H1 (cell line): ENCODE results near the gene FANCM. TPM values are rescaled to one million over a fixed set of nuclear protein-coding genes. Genes with fewer than 3 reads are reported as not detected.

ENCODE experiments used
- CTCF ChIA-PET: fragments of 300-600 bp; sonication (Branson Sonifier 250); formaldehyde crosslinking; loops from one replicate; lab custom pipeline; 2021; ENCODE audit not compliant: partially characterized antibody; lab: Charles Lee
- POLR2A ChIA-PET: fragments of 300-600 bp; sonication (Branson Sonifier 250); formaldehyde crosslinking; loops from one replicate; lab custom pipeline; 2021; ENCODE audit warnings: inconsistent platforms; ENCODE audit not compliant: partially characterized antibody; lab: Charles Lee
- DNase-seq, 2 experiments: peaks; one replicate each; pipeline versions ENCODE4 v3.0.0 to v3.0.0-alpha.2; 2010 to 2022; ENCODE audit warnings: low spot score in 2 of 2, low read depth in 1 of 2, mixed read lengths in 1 of 2
- FAIRE-seq: peaks from 2 replicates; lab custom pipeline; 2011; peaks lifted over from hg19 to GRCh38; lab: Jason Lieb, UNC
- H2AFZ ChIP-seq: 2 replicates; pipeline ENCODE4 v1.8.1; 2012; ENCODE audit warnings: low read length, inconsistent platforms
- H2AK5ac ChIP-seq: 2 replicates; pipeline ENCODE4 v1.6.1; 2013; ENCODE audit warnings: low read depth, low read length
- H2BK120ac ChIP-seq: replicated peaks from 2 replicates; pipeline ENCODE3; 2013; ENCODE audit warnings: low read depth, low read length, inconsistent platforms
- H2BK12ac ChIP-seq: 2 replicates; pipeline ENCODE4 v1.6.1; 2013; ENCODE audit warnings: low read depth, low read length
- H2BK15ac ChIP-seq: 2 replicates; pipeline ENCODE4 v1.6.1; 2013; ENCODE audit warnings: low read length
- H2BK20ac ChIP-seq: 2 replicates; pipeline ENCODE4 v1.6.1; 2013; ENCODE audit warnings: low read length
- H2BK5ac ChIP-seq: 2 replicates; pipeline ENCODE4 v1.6.1; 2013; ENCODE audit warnings: low read depth, low read length
- H3K14ac ChIP-seq: 2 replicates; pipeline ENCODE4 v1.6.1; 2013; ENCODE audit warnings: inconsistent platforms; ENCODE audit not compliant: insufficient read length
- H3K18ac ChIP-seq: 2 replicates; pipeline ENCODE4 v1.6.1; 2013; ENCODE audit warnings: low read length; ENCODE audit errors: extremely low read depth
- H3K23ac ChIP-seq: 2 replicates; pipeline ENCODE4 v1.6.1; 2013; ENCODE audit warnings: inconsistent platforms; ENCODE audit not compliant: insufficient read length
- H3K23me2 ChIP-seq: 2 replicates; pipeline ENCODE4 v1.6.1; 2013; ENCODE audit warnings: low read depth, low read length
- H3K27ac ChIP-seq: 2 replicates; pipeline ENCODE4 v1.6.1; 2011; ENCODE audit warnings: low read depth, low read length, inconsistent platforms
- H3K27me3 ChIP-seq, 4 experiments: replicated peaks in 1 of 4; 1 replicate in 1 of 4; 2 replicates in 3 of 4; pipeline versions ENCODE4 v1.6.1 to v1.8.1; 2011 to 2013; ENCODE audit warnings: low read length in 3 of 4, mild to moderate bottlenecking in 3 of 4, inconsistent platforms in 2 of 4, mixed read lengths in 2 of 4, moderate library complexity in 1 of 4; ENCODE audit not compliant: control insufficient read depth in 3 of 4, insufficient read depth in 3 of 4; ENCODE audit errors: extremely low read depth in 1 of 4
- H3K36me3 ChIP-seq, 4 experiments: 2 replicates each; pipeline versions ENCODE4 v1.6.1 to v1.8.1; 2011 to 2013; ENCODE audit warnings: mild to moderate bottlenecking in 4 of 4, low read length in 3 of 4, moderate library complexity in 2 of 4, control low read depth in 1 of 4, inconsistent platforms in 1 of 4; ENCODE audit not compliant: insufficient read depth in 4 of 4, control insufficient read depth in 2 of 4
- H3K4ac ChIP-seq: replicated peaks from 2 replicates; pipeline ENCODE3; 2013; ENCODE audit warnings: low read length, low read depth, mixed read lengths, inconsistent platforms; ENCODE audit not compliant: insufficient read length
- H3K4me1 ChIP-seq, 4 experiments: replicated peaks in 1 of 4; 1 replicate in 1 of 4; 2 replicates in 3 of 4; pipeline versions ENCODE4 v1.6.1 to v1.8.1; 2011 to 2013; ENCODE audit warnings: low read length in 3 of 4, inconsistent platforms in 2 of 4, mixed read lengths in 1 of 4; ENCODE audit not compliant: insufficient read depth in 4 of 4, control insufficient read depth in 3 of 4
- H3K4me2 ChIP-seq, 2 experiments: 2 replicates each; pipeline versions ENCODE4 v1.6.1 to v1.8.1; 2011 to 2013; ENCODE audit warnings: low read depth in 2 of 2, low read length in 2 of 2, control low read depth in 1 of 2, inconsistent platforms in 1 of 2, mild to moderate bottlenecking in 1 of 2; ENCODE audit not compliant: insufficient read depth in 1 of 2
- H3K4me3 ChIP-seq, 4 experiments: fragments of 200-600, 300-600 bp in 1 of 4; sonication (generic), shearing (Covaris generic), sonication (Bioruptor Twin) in 1 of 4; 2 replicates each; pipeline versions ENCODE4 v1.5.1 to v1.8.1; 2011 to 2016; ENCODE audit warnings: low read length in 4 of 4, low read depth in 3 of 4, control low read depth in 2 of 4, inconsistent platforms in 2 of 4, mild to moderate bottlenecking in 2 of 4, mixed read lengths in 1 of 4, moderate library complexity in 1 of 4; ENCODE audit not compliant: insufficient read depth in 2 of 4; ENCODE audit errors: extremely low read depth in 1 of 4
- H3K56ac ChIP-seq: replicated peaks from 2 replicates; pipeline ENCODE3; 2013; ENCODE audit warnings: low read depth, mild to moderate bottlenecking, mixed read lengths, low read length, inconsistent platforms; ENCODE audit not compliant: insufficient read length
- H3K79me1 ChIP-seq: 2 replicates; pipeline ENCODE4 v1.6.1; 2013; ENCODE audit warnings: low read depth, low read length, control low read depth
- H3K79me2 ChIP-seq, 2 experiments: 2 replicates each; pipeline versions ENCODE4 v1.6.1 to v1.8.1; 2012 to 2013; ENCODE audit warnings: low read length in 2 of 2, mild to moderate bottlenecking in 2 of 2, inconsistent platforms in 1 of 2; ENCODE audit not compliant: insufficient read depth in 2 of 2, control insufficient read depth in 1 of 2
- H3K9ac ChIP-seq, 4 experiments: replicated peaks in 1 of 4; 1 replicate in 1 of 4; 2 replicates in 3 of 4; pipeline versions ENCODE4 v1.6.1 to v1.8.1; 2011 to 2013; ENCODE audit warnings: low read depth in 3 of 4, low read length in 3 of 4, control low read depth in 2 of 4, mild to moderate bottlenecking in 2 of 4, moderate library complexity in 2 of 4, inconsistent platforms in 1 of 4; ENCODE audit errors: extremely low read depth in 1 of 4
- H3K9me3 ChIP-seq, 2 experiments: 2 replicates each; pipeline versions ENCODE4 v1.6.1 to v1.8.1; 2012 to 2013; ENCODE audit warnings: mild to moderate bottlenecking in 2 of 2, moderate library complexity in 2 of 2, control low read depth in 1 of 2, inconsistent platforms in 1 of 2, low read depth in 1 of 2, low read length in 1 of 2, mixed read lengths in 1 of 2; ENCODE audit not compliant: insufficient read depth in 2 of 2
- H4K20me1 ChIP-seq, 2 experiments: replicated peaks in 1 of 2; 2 replicates each; pipeline versions ENCODE3 to v1.8.1; 2011 to 2013; ENCODE audit warnings: inconsistent platforms in 2 of 2, low read length in 2 of 2, mild to moderate bottlenecking in 1 of 2; ENCODE audit not compliant: insufficient read depth in 2 of 2, control insufficient read depth in 1 of 2
- H4K5ac ChIP-seq: 2 replicates; pipeline ENCODE4 v1.6.1; 2013; ENCODE audit warnings: low read length, low read depth, mixed read lengths, inconsistent platforms; ENCODE audit not compliant: insufficient read length
- H4K8ac ChIP-seq: 2 replicates; pipeline ENCODE4 v1.8.0; 2013; ENCODE audit warnings: mild to moderate bottlenecking, moderate library complexity, low read length, inconsistent platforms; ENCODE audit not compliant: insufficient read depth; ENCODE audit errors: extremely low read depth
- H4K91ac ChIP-seq: replicated peaks from 2 replicates; pipeline ENCODE3; 2013; ENCODE audit warnings: low read length, mixed read lengths, inconsistent platforms; ENCODE audit not compliant: insufficient read length
- CEBPB ChIP-seq: IDR thresholded peaks from 2 replicates; pipeline ENCODE4 v1.6.1; 2012; ENCODE audit warnings: low read depth, low read length
- CHD1 ChIP-seq: IDR thresholded peaks from 2 replicates; pipeline ENCODE4 v1.6.1; 2012; ENCODE audit warnings: low read depth, low read length, improper control_type of control experiment
- KDM1A ChIP-seq: fragments of 200-600, 300-600 bp; sonication (generic); IDR thresholded peaks from 2 replicates; pipeline ENCODE4 v1.7.1; 2016; ENCODE audit warnings: mild to moderate bottlenecking, low read length, borderline replicate concordance
- POU5F1 ChIP-seq: IDR thresholded peaks from 2 replicates; pipeline ENCODE4 v1.6.1; 2011; ENCODE audit warnings: low read depth, mild to moderate bottlenecking, low read length, moderate library complexity
- RBBP5 ChIP-seq: IDR thresholded peaks from 2 replicates; pipeline ENCODE4 v1.7.1; 2012; ENCODE audit warnings: low read depth, mild to moderate bottlenecking, inconsistent platforms, low read length, moderate library complexity, borderline replicate concordance
- RNF2 ChIP-seq: fragments of 200-900, 300-1000 bp; sonication (generic); IDR thresholded peaks from 2 replicates; pipeline ENCODE4 v1.7.1; 2016; ENCODE audit warnings: borderline replicate concordance, low read depth, mild to moderate bottlenecking, antibody characterized with exemption, low read length; ENCODE audit not compliant: poor library complexity, severe bottlenecking; ENCODE audit errors: missing control alignments
- SP1 ChIP-seq: IDR thresholded peaks from 2 replicates; pipeline ENCODE4 v1.6.1; 2011; ENCODE audit warnings: low read depth, low read length
- SP2 ChIP-seq: IDR thresholded peaks from 2 replicates; pipeline ENCODE4 v1.6.1; 2012; ENCODE audit warnings: mild to moderate bottlenecking, low read length, inconsistent platforms
- YY1 ChIP-seq: IDR thresholded peaks from 2 replicates; pipeline ENCODE4 v1.6.1; 2011; ENCODE audit warnings: low read depth, mild to moderate bottlenecking, low read length
- WGBS, 2 experiments: shearing (Covaris generic) in 1 of 2; methylation state at CpG; one replicate each; pipeline versions ENCODE4 v1.1.6 to v1.1.7; 2013 to 2015; ENCODE audit warnings: low lambda C conversion rate in 2 of 2, mixed read lengths in 2 of 2, inconsistent platforms in 1 of 2, low coverage in 1 of 2, missing lambda C conversion rate in 1 of 2; ENCODE audit not compliant: insufficient replicate concordance in 2 of 2, insufficient coverage in 1 of 2, insufficient read length in 1 of 2; ENCODE audit errors: extremely low coverage in 1 of 2, missing lambda C conversion rate in 1 of 2; 5-methylcytosine and 5-hydroxymethylcytosine counted together
- long read RNA-seq, 2 experiments: library from RNA in 1 of 2; library from capped mRNA in 1 of 2; stranded (forward); transcript quantifications; one replicate each; pipeline ENCODE4 v2.0.0, GENCODE V29; 2021; ENCODE audit warnings: inconsistent platforms in 1 of 2
- polyA minus RNA-seq, 3 experiments: library from RNA; depleted of rRNA, polyadenylated mRNA; stranded (reverse); fragments of >200 nt; gene quantifications; 1 replicate in 2 of 3; 2 replicates in 1 of 3; pipeline ENCODE4 v1.2.3, GENCODE V29; 2011
- polyA plus RNA-seq, 7 experiments: library from polyadenylated mRNA; depleted of rRNA in 3 of 7; stranded (reverse) in 5 of 7; unstranded in 2 of 7; fragments of >200 nt in 5 of 7; fragments of 200-250 nt in 2 of 7; gene quantifications; 1 replicate in 5 of 7; 2 replicates in 1 of 7; 4 replicates in 1 of 7; pipeline versions ENCODE4 v1.2.1 to v1.2.3, GENCODE V29; 2011 to 2013; ENCODE audit warnings: missing spikeins in 2 of 7, mixed read lengths in 2 of 7
- total RNA-seq: library from RNA; stranded (reverse); fragmentation: NEBNext Ultra II Directional; extraction: Animal tissue kit (Norgen Biotek cat#: 25700); gene quantifications from 2 replicates; pipeline ENCODE4 v1.2.1, GENCODE V29; 2021

The FANCM gene
- 10.5 and 12.5 TPM in 2 replicates for total RNA-seq
- 2.3 and 3.2 TPM in 2 replicates for polyA plus RNA-seq (2011; rRNA removed)
- 3.9 TPM for polyA plus RNA-seq (2011; cell fraction: cytosol; rRNA removed)
- 5.2 TPM for polyA plus RNA-seq (2011; cell fraction: nucleus; rRNA removed)
- polyA plus RNA-seq (2012, experiment 1 of 2), result 3.7 to 7.1 TPM (median 4.5 TPM) in 4 replicates
- polyA plus RNA-seq (2012, experiment 2 of 2), result 0.35 TPM
- 4.4 TPM for polyA plus RNA-seq (2013, experiment 1 of 2)
- 4.6 TPM for polyA plus RNA-seq (2013, experiment 2 of 2)
- 13.1 and 18.8 TPM in 2 replicates for polyA minus RNA-seq (2011; rRNA and poly(A)+ RNA removed)
- polyA minus RNA-seq (2011; cell fraction: cytosol; rRNA and poly(A)+ RNA removed), result 10.1 TPM
- polyA minus RNA-seq (2011; cell fraction: nucleus; rRNA and poly(A)+ RNA removed), result 23.1 TPM
- long read RNA-seq, experiment 1, result 0 reads
- long read RNA-seq, experiment 2, partial matches to known transcripts, result 2 of 3 reads
- long read RNA-seq, experiment 2, other reads (novel, unspliced or antisense), result 1 of 3 reads

DNA sequence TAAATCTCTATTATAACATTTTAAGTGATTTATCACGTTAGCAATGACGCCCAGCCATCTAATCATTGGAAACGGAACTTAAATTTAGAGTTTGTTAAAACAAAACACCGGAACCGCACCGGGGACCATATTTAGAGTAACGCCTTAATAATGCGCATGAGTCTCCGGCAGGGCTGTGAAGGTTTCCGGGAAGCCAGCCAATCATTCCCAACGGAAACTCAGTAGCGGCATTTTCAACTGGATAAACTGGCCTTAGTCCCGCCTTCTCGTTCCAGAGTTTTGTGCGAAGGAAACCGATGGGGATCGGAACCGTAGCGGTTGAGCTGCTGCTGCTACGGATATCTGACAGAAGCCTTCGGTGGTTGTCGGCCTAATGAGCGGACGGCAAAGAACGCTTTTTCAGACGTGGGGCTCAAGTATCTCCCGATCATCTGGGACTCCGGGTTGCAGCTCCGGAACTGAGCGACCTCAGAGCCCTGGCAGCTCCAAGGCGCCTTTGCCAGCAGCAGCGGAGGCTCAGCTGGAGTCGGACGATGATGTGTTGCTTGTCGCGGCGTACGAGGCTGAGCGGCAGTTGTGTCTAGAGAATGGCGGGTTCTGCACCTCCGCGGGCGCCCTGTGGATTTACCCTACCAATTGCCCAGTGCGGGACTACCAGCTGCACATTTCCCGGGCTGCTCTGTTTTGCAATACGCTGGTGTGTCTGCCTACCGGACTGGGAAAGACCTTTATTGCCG lies at the start of gene FANCM:
Gene FANCM, plus strand, starts transcription at position 272 of the 737 bp plus-strand sequence. Its CDS starts 102 bp downstream, at position 374.
- Histone ChIP-seq H2BK5ac (peak within 1 kb of the TSS; percentile 60; the same call in 1 of the 2 replicates), H3K23ac (no peak within 1 kb of the TSS), H3K23me2 (peaks cover 5% of the 10 kb centered on the region), H3K79me2 (peaks cover 4 to 78% of the 10 kb centered on the region in 2 experiments; a peak in 3 of 4 replicates), H4K91ac (no peak within 1 kb of the TSS), H3K56ac (no peak within 1 kb of the TSS), H3K36me3 (no peaks in the 10 kb centered on the region), H3K79me1 (no peaks in the 10 kb centered on the region), H2AK5ac (no peak within 1 kb of the TSS), H2BK15ac (no peak within 1 kb of the TSS), H3K18ac (no peak within 1 kb of the TSS), H2BK20ac (no peak within 1 kb of the TSS), H3K4me2 (peak within 1 kb of the TSS; percentile 63 to 87), H3K4me1 (peaks cover 0 to 3% (median 0%) of the 10 kb centered on the region in 4 experiments; a peak in 3 of 7 replicates), H2AFZ (peak within 1 kb of the TSS; percentile 93), H3K9ac (peak within 1 kb of the TSS in 3 of 4 experiments; percentile 84 to 98 (median 97); a peak in 6 of 7 replicates), H2BK12ac (no peak within 1 kb of the TSS), H3K9me3 (no peaks in the 10 kb centered on the region), H4K5ac (peak within 1 kb of the TSS; percentile 18), H3K14ac (no peak within 1 kb of the TSS), H3K27me3 (no peaks in the 10 kb centered on the region), H2BK120ac (no peak within 1 kb of the TSS), H3K4ac (no peak within 1 kb of the TSS), H3K4me3 (peak within 1 kb of the TSS; percentile 89 to 96 (median 94)), H3K27ac (peak within 1 kb of the TSS; percentile 50; the same call in 1 of the 2 replicates), H4K20me1 (peaks cover 0 to 4% of the 10 kb centered on the region in 2 experiments), H4K8ac (peak within 1 kb of the TSS; percentile 68; the same call in 1 of the 2 replicates)
- FAIRE-seq (peak; percentile 93), DNase-seq (peak; percentile 80 to 91)
- ChIA-PET CTCF (interaction anchor here (0.6 to 1.6 kb wide), 6 partner anchors 9 to 392 kb away, joined by 3 to 7 read pairs (median 4); no protein-coding TSS in a partner anchor), POLR2A (interaction anchor here (0.6 to 1.5 kb wide), 6 partner anchors 11 to 62 kb away, joined by 3 to 6 read pairs (median 4); no protein-coding TSS in a partner anchor)
- WGBS, 2 experiments, result 1% methylated on average over 48 of the region's 48 CpGs; no CpG with 5 or more reads in 1 of the 2 experiments
- no peak for TF ChIP-seq KDM1A
- TF ChIP-seq SP1, result peak; percentile 90
- TF ChIP-seq CHD1, result no peak
- TF ChIP-seq POU5F1, result no peak
- TF ChIP-seq YY1, result peak; percentile 40; the same call in 1 of the 2 replicates
- peak; percentile 86 for TF ChIP-seq RBBP5
- no peak for TF ChIP-seq RNF2
- TF ChIP-seq SP2, result peak; percentile 53; the same call in 1 of the 2 replicates
- no peak for TF ChIP-seq CEBPB
